Stimulated activated CD4-positive, alpha-beta T cell treated with anti-CD3 and anti-CD28 coated beads, Interleukin-4, amount 100 ng/mL, for 24 hours (primary cell): ENCODE data around the gene SRPK2.
"Not testable (repeated sequence)": the region's sequence is repeated elsewhere in the genome, so short reads cannot be mapped to it uniquely, and the experiment has no call there.

Source experiments
- DNase-seq: peaks from one replicate; pipeline ENCODE4 v3.0.0-alpha.2; 2020

Gene SRPK2

DNA sequence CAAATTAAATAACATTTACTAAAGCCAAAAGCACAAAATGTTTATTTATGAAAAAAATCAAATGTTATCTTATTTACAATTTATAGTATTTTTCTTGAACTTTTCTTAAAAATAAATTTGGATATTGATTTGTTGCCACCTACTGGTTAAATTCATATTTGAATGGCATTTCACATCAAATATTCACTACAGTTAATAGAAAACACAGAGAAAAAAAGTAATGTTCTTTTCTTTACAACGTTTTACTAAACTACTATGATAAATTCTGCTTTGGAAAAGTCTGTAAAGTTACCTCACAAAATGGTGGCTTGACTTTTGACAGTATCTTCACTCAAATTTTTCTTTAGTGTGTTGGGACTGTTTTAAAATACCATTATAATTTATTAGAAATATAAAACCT, 52.7 kb downstream of the SRPK2 start:
- DNase-seq: no peak

DNA sequence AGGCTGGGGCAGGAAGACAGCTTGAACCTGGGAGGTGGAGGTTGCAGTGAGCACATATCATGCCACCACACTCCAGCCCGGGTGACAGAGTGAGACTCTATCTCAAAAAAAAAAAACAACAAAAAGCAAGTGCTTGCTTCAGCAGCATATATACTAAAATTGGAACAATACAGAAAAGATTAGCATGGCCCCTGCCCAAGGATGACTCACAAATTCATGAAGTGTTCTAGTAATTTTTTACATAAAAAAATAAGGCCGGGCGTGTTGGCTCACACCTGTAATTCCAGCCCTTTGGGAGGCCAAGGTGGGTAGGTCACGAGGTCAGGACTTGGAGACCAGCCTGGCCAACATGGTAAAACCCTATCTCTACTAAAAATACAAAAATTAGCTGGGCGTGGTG, 56.1 kb downstream of the SRPK2 start:
- not testable (repeated sequence) for DNase-seq

DNA sequence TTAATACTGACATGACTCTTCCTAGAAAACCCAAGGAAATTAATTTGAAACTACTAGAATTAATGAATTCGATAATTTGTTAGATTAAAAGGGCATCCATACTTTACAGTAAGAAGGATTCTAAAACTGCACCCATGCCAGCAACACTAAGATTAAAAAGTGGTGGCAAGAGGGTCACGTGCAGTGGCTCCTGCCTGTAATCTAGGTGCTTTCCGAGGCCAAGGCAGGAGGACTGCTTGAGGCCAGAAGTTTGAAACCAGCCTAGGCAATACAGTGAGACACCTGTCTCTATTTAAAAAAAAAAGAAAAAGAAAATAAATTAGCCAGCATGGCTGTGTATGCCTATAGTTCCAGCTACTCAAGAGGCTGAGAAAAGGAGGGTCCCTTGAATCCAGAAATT, 58.2 kb downstream of the SRPK2 start:
- no peak for DNase-seq

DNA sequence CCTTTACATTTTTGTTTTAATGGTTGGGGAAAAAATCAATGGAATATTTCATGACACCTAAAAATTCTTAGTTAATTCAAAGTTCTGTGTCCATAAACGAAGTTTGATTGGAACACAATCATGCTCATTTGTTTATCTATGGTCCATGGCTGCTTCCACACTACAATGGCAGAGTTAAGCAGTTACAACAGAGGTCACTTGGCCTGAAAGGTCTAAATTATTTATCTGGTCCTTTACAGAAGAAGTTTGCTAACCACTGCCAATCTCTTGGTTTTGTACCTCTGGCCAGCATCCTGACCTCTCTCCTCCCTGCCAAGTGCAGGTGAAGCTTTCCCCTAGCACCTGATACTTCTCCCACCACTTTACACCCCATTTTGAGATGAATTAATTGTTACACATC, 61.5 kb downstream of the SRPK2 start:
- no peak for DNase-seq

DNA sequence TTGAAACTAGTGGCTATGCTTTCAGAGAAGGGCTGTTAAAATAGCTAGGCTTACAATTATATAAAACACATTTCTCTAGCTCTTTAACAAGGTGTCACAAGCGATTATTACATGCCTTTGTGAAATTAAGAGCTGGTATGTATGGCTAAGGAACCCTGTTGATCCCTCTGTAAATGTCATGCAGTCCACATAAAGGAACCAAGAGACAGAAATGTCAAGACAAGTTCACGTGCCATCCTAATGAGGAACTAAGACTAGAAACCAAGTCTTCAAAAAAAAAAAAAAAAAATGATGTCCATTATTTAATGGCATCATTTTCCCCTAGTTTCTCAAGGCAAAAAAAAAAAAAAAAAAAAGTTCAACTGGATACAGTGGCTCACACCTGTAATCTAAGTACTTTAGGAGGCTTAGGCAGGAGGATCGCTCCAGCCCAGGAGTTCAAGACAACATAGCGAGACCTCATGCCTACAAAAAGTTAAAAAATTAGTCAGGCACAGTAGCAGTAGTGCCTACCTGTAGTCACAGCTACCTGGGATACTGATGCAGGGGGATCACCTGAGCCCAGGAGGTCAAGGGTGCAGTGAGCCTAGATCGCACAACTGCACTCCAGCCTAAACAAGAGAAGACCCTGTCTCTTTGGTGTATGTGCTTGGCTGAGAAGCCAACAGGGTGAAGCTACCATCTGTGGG, 63.4 kb downstream of the SRPK2 start:
- DNase-seq: no peak

DNA sequence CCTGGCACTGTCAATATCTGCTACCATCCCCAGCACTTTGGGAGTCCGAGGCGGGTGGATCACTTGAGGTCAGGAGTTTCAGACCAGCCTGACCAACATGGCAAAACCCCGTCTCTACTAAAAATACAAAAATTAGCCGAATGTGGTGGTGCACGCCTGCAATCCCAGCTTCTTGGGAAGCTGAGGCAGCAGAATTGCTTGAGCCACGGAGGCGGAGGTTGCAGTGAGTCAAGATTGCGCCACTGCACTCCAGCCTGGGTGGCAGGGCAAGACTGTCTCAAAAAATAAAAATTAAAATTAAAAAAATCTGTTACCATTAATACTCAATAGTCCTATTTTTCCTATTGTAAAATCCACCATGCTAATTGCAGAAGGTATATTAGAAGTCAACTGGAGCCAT, 64.1 kb downstream of the SRPK2 start:
- DNase-seq: not testable (repeated sequence)

DNA sequence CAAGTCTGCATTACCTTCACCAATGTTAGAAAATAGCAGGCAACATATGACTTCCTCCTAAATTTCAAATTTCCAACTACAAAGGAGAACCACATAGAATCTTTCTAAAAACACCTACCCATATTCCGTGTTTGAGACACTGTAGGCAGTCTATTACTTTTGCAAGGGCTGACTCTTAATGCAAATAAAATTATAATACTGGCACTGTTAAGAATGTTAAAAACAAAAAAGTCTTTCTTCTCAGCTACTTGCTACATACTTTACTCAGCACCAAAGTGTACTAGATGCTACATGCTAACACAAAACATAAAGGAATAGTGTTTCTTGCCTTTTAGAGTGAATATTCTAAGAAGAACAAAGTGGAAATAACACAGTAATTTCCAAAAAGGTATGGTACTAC, 65.4 kb downstream of the SRPK2 start:
- no peak for DNase-seq

DNA sequence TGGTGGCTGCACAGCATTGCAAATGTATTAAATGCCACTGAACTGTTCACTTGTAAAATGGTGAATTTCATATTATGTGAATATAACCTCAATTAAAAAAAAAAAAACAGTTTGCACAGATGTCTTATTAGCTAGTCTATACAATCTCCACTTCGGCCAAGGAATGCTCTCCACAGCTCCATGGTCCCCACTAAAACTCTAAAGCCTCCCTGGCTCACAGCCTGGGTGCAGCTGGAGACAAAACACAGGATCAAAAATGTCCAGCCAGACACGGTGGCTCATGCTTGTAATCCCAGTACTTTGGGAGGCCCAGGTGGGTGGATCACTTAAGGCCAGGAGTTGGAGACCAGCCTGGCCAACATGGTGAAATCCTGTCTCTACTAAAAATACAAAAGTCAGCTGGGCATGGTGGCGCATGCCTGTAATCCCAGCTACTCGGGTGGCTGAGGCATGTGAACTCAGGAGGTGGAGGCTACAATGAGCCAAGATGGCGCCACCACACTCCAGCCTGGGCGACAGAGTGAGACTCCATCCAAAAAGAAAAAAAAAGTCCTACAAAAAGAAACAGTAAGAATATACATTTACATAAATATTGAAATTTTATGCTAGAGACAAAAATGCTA, 66.0 kb downstream of the SRPK2 start:
- DNase-seq: no peak

DNA sequence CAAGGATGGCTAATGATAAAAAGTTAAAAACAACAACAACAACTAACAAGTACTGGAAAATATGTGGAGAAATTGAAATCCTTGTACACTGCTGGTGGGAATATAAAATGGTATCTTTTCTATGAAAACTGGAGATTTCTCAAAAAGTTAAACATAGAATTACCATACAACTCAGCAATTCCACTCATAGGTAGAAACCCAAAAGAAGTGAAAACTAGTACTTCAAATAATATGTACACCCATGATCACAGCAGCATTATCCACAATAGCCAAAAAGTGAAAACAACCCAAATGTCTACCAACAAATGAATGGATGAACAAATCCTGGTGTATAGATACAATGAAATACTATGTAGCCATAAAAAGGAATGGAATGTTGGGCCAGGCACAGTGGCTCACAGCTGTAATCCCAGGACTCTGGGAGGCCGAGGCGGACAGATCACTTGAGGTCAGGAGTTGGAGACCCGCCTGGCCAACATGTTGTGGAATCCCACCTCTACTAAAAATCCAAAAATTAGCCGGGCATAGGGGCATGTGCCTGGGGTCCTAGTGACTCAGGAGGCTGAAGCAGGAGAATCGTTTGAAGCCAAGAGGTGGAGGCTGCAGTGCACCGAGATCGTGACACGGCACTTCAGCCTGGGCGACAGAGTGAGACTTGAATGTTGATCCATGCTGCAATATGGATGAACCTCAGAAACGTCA, 66.8 kb downstream of the SRPK2 start:
- DNase-seq: no peak

DNA sequence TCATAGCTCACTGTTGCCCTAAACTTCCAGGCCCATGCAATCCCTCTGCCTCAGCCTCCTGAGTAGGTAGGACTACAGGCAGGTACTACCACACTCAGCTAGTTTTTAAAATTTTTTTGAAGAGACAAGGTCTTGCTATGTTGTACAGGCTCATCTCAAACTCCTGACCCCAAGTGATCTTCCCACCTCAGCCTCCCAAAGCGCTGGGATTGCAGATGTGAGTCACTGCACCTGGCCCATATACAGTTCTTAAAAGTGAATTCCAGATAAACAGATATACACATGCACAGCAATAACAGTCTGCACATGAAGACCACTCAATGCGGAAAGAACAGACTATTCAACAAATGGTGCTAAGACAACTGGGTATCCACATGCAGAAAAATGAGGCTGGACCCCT, 67.8 kb downstream of the SRPK2 start:
- DNase-seq: no peak

DNA sequence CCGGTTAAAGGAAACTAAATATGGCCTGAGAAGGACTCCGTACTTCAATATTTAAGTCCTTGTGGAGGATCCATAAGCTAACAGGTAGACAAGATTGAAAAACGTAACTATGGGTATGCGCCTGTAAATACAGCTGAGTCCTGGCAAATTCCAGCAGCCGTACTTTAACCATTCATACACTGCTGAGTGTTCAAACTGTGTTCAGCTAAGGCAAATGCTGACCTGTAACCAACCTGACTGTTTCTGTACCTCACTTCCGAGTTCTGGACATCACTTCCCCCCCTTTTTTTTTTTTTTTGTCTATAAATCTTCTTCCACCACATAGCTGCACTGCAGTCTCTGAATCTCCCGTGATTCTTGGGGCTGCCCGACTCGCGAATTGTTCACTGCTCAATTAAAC, 69.1 kb downstream of the SRPK2 start:
- DNase-seq: no peak

DNA sequence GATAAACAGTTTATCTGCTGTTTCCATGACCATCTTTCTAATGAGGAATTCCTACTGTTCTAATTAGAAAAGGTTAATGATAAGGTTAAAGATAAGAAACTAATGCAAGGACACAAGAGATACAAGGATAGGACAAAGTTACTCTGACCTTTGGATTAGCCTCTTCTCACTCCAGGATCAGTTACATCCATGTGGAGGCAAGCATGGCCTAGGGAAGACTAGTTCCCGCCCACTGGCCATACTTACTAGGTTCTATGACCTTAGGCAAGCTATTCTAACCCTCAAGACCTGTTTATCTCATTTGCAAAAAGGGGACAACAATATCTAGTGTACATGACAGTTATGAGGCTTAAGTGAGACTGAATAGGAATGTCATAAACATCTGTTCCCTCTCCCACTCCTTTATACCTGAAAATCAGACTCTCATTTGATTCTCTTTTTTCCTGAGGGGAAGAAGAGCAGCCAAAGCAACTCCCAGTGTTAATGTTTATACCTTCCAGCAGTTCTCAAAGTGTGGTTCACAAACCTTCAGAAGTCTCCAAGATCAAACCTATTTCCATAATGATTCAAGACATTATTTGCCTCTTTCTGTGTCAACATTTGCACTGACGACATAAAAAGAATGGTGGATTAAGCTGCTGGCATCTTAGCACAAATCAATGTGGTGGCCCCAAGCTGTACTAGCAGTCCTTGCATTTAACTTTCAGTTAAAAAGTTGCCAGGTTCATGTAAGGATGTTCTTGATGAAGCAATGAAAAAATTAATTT, 72.0 kb downstream of the SRPK2 start:
- no peak for DNase-seq

DNA sequence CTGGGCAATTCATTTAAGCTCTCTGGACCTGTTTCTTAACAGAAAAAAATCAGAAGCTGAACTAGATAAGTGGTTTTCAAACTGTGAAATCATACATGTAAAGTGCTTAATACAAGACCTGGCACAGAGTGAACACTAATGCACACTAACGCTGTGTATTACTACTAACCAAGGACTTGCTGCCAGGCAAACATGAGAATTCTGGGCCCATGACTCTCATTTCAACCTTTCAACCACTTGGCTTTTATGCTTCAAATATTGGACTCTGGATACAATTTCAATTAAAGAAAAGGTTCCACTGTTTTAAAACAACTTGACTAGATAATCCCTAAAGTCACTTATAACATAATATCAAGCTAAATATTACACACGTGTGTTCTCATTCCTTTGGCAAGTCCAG, 73.4 kb downstream of the SRPK2 start:
- DNase-seq: no peak

DNA sequence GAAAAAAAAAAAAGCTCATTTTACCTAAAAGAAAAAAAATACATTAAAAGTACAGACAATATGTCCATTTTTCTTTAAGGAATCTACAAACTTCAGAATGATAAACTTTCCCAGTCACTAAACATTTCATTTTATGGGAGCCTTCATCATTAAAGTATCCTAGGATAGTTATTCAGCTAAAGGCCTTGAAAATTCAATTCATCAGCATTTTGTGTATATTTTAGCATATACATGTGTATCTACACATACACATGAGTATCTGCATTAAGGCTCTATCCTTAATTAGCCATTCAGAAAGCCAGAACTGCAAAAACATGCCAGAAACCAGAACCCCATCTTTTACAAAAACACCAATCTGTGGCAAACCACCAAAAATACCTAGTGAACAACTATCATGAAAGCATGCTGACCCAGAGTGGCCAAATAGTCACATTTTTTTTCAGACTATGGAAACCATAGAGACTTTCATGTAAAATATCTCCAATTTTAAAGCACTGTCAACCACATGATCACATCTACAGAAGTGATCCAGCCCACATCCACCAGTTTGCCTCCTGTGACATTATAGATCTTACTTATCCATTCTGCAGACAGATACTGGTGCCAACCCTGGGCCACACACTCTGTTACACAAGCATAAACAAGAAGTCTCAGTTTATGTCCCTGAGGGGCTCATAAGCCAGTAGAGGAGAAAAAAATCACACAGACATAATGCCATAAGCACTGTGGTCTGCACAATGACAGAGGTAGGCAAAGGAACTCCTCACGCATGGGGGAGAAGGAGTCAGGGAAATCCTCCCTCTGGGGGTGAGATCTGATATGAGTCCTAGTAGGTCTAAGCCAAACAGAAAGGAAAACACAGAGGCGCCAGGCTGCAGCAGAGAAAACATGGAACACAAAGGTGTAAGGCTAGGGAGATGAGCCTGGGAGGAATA, 79.2 kb downstream of the SRPK2 start:
- no peak for DNase-seq

DNA sequence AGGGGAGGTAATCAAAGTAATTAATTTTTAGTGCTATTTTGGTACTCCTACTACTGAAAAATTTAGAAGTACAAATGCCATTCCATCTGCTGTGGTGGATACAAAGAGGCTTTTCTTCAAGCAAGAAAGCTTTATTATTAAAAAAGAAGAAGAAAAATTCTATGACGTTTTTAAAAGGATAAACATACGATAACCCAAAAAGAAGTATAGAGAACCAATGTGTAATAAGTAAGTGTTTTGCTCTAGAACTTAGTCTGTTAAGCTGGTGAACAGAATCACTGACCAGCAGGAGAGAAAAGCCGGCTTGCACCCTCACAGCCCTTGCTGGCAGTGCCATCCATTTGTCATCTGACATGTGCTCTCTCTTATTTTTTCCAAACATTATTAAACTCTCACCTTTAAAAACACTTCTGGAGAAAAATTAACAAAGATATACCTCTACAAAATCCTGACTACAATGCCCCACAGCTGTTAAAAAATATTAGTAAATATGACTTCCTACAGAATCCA, 81.5 kb downstream of the SRPK2 start:
- no peak for DNase-seq

DNA sequence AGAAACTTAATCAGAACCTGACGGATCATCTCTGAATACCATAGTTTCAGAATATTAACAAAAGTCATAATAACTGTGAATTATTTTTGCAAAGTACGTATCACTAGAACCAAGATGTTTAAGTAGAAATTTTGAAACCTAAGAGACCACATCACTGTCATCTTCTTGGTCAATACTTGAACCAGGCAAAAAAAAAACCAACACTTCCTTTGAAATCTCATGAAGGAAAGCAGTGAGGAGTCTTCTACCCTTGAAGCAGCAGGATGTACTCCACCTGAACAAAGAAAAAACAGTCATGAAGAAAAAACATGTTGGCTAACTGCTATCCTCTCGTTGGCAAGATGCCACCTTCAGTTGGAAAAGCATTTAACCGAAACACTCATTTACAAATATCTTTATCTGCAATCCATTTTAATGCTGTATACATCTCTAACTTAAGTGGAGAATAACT, 82.4 kb downstream of the SRPK2 start:
- DNase-seq: no peak

DNA sequence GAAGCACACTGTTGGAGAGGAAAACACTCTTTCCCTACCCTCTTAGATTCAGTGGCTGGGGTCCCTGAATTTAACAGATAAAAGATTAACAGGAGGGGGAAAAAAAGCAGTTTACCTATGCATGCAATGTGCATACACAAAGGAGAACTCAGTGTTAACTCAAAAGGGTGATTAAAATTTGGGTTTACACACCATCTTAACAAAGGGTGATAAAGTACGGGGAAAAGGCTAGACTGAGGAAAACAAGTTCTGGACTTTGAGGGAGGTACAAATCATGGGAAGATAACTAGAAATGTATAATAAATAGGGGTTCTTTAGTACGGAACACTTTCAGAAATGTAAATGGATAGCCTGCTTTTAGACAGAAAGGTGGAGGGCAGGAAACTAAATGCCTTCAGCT, 83.1 kb downstream of the SRPK2 start:
- DNase-seq: no peak

DNA sequence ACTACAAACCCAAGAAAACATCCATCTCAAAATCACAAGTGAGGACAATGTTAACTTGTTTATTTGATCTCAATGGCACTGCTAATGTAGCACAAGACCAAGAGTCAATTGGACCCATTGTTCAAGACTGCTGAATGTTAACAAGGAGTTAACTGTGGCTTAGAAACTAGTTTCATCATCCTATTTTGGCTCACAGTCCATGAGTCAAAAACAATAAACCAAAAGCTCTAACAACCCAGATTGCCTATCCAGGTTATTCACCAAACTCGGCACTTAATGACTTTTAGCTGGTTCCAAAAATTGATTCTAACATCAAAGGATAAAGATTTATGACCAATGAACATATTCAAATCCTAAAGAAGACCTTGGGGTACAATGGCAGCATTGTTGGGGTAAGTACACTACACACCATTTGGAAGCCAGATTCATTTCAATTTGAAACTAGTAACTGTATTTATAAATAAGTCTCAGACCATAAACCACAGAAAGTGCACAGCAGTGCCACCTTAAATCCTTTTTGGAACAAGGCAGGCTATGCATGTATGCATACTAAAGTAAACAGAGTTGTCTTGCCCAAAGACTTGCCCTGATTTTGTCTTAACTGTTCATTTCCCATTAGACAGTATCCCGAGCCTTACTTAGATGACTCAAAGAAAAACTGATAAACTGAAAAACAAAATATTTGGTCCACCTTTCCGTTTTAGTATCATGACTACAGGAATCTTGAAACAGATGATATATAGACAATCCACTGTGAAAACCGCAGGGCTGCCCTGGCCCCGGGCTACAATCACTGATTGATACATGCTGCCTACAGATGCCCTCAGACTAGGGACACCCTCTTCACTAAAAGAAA, 84.5 kb downstream of the SRPK2 start:
- DNase-seq: peak; percentile 23

DNA sequence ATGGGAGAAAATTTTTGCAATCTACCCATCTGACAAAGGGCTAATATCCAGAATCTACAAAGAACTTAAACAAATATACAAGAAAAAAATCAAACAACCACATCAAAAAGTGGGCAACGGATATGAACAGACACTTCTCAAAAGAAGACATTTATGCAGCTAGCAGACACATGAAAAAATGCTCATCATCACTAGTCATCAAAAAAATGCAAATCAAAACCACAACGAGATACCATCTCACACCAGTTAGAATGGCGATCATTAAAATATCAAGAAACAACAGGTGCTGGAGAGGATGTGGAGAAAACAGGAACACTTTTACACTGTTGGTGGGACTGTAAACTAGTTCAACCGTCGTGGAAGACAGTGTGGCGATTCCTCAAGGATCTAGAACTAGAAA, 88.1 kb downstream of the SRPK2 start:
- not testable (repeated sequence) for DNase-seq

DNA sequence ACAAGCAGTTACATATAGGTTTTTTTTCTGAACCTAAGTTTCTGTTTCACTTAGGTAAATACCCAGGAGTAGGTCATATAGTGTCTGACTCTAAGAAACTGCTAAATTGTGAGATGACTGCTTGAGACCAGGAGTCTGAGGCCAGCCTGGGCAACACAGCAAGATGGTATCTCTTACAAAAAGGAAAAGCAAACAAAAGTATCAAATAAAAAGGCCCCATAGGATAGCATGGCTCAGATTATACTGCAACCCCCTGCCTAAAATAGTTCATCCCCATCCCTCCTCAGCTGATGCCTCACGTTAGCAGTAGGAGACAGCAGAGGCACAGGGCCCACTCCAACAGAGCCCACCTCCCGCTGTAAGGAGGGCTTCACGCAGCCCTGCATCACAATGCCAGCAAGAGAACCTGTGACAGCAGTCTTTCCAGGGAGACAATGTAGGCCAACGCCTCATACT, 90.3 kb downstream of the SRPK2 start:
- DNase-seq: peak; percentile 36

DNA sequence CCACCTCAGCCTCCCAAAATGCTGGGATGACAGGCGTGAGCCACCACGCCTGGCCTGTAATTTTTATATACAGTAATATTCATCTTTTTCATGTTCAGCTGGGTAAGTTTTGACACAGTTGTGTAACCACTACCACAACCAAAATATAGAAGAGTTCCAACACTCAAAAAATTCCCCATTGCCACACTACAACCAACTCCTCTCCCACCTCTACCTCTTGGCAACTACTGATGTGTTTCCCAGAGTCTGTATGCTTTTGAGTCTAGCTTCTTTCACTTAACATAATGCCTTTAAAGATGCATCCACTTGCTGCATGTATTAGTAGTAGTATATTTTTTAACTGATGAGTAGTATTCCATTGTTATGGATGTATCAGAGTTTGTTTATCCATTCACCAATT, 90.7 kb downstream of the SRPK2 start:
- no peak for DNase-seq
